GM19452 (cell line): Measurements from ENCODE around the gene METTL27.
"Not testable (repeated sequence)": the region's sequence is repeated elsewhere in the genome, so short reads cannot be mapped to it uniquely, and the experiment has no call there.

ENCODE experiments used
- ATAC-seq: cut with Tn5 transposase; IDR thresholded peaks from one replicate; pipeline ENCODE4 v1.9.1; 2021; ENCODE audit not compliant: unreplicated experiment

Gene METTL27, protein sequence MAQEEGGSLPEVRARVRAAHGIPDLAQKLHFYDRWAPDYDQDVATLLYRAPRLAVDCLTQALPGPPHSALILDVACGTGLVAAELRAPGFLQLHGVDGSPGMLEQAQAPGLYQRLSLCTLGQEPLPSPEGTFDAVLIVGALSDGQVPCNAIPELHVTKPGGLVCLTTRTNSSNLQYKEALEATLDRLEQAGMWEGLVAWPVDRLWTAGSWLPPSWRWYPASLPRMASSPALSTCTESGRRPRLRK

DNA sequence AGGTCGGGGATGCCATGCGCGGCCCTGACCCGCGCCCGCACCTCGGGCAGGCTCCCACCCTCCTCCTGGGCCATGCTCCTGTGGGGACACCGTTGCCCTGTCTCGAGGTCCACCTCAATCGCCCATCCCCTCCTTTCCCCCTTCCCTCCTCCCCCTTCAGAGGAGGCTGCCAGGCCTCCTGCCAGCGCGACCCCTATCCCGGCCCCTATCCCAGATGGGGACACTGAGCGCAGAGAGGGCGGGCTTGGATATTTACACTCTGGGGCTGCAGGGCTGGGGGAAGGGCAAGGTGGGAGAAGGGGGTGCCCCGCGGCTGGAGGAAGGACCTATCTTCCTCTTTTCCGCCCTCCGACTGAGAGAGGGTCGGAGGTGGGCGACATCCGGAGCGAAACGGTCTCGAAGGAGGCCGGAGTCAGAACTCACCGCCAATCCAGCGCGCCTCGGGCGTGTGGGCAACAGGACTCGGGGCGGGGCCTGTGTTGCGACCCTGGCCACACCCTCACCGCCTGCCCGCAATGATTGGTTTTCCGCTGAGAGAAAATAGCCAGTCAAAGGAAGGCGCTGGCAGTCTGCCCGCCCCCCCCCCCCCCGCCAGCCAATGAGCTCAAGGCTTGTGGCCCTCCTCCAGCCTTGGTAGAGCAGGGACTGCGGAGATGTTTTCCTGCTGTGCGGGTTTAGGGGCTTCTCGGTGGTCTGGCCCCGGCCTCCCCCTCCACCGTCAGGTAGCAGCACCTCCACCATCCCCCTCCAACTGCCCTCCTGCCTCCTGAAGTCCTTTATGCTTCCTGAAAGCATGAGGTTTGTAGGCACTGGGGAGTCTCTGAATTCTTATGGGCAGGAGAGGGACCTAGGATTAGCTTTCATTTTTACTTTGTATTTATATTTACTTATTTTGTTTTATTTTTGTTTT is at the start of gene METTL27:
Gene METTL27 (minus strand): TSS at position 450 of the 910 bp plus-strand sequence. CDS start 376 bp downstream, at position 74.
- ATAC-seq, result peak; percentile 96

DNA sequence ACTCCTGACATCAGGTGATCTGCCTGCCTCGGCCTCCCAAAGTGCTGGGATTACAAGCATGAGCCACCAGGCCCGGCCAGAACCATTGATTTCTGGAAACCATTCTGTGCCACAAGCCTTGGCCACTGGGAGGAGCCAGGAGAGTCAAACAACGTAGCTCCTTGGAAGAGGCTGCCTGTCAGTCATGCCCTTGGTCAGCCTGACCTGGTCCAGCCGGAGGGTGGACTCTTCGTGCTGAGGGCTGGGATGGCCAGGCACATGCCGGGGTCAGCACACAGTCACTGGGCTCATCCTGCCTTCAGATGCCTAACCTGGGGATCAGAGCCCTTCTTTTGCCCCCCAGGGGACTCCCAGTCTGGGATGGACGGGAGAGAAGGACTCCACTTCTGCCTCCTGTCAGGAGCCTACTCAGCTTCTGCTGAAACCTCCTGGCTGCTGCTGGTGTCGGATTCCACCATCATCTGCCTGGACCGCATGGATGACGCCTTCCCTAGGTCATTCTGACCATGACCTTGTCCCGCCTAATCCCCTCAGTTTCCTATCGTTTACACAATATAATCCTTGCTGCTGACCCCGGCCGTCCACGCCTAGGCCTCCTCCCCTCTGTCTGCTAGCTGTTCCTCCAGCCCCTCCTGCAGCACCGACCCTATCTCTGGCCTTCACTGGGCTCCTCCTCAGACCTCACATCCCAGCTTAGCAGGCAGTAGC is 49.0 kb upstream of the METTL27 start:
- no peak for ATAC-seq

DNA sequence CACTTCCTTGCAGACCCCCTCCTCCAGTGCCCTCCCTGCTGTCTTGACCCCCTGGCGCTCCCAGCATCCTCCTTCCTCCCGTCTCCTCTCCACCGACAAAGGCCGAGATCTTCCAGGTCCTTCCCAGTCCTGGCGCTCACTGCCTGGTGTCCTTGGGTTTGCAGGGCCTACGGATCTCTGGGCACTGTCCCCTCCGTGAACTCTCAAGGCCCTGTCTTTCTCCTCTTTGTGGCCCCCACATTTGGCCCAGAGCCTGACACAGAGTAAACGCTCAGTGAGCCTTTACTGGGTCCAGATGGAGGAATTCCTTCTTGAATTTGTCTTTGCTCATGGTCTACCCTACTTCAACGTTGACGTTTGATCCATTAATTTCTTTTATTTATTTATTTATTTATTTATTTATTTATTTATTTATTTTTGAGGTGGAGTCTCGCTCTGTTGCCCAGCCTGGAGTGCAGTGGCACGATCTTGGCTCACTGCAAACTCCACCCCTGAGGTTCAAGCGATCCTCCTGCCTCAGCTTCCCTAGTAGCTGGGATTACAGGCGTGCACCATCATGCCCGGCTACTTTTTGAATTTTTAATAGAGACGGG is 48.3 kb upstream of the METTL27 start:
- ATAC-seq, result no peak

DNA sequence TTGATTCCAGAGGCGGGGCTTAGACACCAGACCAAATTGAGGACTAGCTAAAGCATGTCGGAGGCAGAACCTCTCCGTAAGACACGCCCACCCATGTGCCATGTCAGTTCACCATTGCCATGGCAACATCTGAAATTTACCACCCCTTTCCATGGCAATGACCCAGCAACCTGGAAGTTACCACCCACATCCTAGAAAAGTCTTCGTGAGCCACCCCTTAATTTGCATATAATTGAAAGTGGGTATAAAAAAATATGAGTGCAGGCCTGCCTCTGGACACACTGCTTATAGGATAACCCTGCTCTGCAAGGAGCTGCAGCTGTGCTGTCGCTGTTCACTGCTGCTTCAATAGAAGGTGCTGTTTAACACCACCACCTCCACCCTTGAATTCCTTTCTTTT is 46.6 kb upstream of the METTL27 start:
- no peak for ATAC-seq

DNA sequence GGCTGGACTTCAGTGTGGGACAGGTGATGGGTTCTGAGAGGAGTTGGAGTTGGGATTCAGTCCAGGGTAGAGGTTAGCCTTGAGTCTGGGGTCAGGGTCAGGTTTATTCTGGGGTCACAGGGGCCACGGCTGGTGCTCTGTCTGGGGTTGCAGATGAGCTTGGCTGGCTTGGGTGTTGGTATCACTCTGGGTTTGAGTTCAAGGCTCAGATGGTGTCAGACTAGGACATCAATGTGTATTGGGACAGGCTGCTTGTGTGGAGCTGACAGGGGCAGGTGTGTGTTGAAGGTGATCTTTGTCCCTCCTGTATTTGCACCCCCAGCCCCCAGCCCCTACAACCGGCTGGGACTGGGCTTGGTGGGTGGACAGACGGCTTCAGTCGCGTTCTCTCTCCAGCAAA is 45.4 kb upstream of the METTL27 start:
- ATAC-seq, result no peak

DNA sequence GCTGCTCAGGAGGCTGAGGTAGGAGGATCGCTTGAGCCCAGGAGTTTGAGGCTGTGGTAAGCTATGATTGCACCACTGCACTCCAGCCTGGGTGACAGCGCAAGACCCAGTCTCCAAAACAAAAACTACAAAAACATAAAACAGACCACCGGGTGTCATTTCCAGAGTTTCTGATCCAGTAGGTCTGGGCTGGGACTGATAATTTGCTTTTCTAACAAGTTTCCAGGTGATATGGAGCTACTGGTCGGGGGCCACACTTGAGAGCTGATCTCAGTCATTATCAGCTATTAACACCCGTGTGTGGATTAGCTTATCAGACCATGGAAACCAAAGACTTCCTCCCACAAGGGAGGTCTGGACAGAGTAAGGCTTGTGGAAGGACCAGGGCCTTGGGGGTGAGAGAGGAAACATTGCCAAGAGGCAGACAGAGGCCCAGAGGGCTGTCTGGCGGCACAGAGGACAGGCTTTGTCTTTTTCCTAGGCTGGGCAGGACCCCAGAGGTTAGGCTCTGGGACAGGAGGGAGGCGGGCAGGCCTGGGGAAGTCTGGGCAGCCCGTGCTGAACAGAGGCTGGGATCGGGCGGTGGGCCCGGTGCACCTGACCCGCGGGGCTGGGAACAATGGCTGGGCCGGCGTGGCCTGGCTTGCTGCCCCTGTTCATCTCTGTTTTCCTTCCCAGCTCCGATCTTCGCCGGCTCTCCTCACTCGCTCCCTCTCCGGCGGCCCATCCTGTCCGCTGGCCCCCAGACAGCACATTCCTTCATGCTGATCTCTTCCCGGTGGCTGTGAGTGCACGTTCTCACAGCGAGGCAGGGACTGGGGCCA is 43.9 kb upstream of the METTL27 start:
- no peak for ATAC-seq

DNA sequence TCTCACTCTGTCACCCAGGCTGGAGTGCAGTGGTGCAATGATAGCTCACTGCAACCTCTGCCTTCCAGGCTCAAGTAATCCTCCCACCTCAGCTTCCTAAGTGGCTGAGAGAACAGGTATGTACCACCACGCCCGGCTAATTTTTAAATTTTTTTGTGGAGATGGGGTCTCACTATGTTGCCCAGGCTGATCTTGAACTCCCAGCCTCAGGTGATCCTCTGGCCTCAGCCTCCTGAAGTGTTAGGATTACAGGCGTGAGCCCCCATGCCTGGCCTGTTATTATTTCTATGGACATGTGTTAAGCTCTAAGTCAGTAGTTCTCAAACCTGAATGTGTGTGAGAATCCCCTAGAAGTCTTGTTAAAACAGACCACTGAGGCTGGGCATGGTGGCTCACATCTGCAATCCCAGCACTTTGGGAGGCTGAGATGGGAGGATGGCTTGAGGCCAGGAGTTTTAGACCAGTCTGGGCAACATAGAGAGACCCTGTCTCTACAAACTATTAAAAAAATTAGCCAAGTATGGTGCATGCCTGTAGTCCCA is 43.2 kb upstream of the METTL27 start:
- ATAC-seq, result no peak

DNA sequence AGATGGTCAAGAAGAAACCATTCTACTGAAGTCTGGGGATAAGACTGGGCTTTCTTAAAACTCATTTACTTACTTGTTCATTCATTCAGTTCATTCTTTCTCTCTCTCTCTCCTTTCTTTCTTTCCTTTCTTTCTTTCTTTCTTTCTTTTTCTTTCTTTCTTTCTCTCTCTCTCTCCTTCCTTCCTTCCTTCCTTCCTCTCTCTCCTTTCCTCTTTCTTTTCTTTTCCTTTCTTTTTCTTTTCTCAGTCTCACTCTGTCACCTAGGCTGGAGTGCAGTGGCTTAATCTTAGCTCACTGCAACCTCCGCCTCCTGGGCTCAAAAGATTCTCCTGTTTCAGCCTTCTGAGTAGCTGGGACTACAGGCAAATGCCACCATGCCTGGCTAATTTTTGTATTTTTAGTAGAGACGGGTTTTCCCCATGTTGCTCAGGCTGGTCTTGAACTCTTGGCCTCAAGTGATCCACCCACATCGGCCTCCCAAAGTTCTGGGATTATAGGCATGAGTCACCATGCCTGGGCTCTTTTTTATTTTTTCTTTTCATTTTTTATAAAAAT is 42.6 kb upstream of the METTL27 start:
- not testable (repeated sequence) for ATAC-seq

DNA sequence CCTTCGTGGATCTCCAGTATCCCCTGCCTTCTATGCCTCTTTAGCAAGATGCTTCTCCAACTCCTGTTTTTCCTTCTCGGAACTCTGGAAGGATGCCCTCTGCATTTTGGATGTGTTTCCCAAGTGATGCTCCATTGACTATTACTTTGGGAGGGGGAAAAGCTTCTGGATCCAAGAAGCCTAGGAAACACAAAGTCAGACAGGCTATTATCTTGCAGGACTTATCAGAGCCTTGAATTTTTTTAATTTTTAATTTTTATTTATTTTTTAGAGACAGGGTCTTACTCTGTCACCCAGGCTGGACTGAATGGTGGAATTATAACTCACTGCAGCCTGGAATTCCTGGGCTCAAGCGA is 39.7 kb upstream of the METTL27 start:
- no peak for ATAC-seq

DNA sequence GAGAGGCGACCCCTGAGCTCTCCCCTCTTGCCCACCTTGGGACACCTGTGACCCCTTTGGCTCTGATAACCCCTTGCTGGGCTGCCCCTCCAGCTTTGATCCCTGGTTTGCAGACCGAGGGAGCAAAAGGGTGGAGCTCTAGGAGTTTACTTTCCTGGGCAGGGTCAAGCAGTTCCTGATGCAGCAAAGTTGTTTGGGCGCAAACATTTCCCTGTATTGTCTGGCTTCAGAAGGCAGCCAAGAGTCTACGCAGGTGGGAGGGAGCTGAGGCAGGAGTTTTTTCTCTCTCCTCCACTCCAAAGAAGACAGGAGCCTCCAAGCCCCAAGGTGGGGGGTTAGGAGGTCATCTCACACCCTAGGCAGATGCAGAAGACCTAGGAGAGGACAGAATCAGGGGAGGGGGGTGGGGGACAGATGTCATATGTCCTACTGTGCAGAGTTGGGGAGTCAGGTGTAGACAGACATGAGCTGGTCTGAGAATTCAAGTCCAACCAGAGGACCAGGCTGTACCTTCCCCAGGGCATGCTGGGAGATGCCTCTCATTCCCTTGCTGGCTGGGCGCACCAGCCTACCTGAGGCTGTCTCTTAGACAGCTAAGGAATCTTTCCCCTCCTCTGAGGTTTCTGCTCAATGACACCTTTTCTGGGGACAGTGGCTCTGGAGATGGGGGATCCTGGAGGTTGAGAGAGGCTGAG is 39.2 kb upstream of the METTL27 start:
- no peak for ATAC-seq

DNA sequence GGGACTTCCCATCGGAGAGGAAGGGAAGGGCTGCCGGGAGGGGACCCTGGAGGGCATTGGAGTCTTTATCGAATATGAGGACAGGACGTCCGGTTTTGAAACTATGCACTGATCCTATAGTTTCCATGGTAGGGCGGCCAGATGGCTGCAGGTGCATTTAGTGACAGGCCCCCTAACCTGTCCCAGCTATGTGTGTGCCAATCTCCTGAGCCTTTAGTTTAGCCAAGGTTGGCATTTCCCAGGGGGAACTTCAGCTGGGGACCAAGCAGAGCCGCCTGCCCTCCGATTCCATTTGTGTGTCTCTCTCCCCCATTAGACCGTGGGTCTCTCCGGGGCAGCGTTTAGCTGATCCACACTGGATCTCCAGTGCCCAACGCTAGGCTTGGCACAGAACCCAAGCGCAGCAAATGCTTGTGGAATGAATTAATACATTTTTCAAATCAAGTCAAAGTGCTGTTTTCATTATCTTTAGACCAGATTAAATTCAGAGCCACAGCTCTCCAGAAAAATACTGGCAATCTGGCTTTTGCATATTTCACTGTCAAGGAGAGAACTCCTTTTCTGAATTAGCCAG is 38.5 kb upstream of the METTL27 start:
- no peak for ATAC-seq

DNA sequence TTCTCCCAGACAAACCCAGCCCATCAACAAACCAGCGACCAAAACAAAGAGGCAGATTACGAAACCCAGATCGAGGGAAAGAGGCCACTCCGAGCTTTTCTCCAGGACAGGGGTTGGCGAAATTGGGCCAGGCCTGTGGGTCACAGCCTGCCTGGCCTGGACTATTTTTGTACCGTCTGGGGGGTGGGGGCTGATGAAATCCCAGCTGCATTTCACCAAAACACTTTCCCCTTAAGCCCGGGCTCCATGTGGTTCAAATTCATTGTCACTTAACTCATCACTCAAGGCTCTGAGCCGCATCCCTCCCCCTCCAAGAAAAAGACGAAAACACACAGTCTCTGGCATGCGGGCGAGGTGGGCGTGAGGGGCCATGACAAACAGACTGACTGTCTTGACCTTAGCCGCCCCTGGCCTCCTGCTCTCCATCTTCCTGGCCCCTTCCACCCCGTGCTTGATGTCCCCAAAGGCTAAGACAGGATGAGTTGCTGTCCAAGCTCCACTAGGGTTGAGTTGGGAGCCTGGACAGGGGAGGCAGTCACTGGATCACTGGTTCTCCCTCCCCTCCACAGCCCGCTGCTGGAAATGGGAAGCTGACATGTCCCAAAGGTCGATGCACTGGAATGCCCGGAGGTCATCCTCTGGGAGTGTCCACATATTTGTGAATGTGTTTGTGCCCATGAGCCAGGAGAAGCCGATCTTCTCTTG is 37.8 kb upstream of the METTL27 start:
- no peak for ATAC-seq

DNA sequence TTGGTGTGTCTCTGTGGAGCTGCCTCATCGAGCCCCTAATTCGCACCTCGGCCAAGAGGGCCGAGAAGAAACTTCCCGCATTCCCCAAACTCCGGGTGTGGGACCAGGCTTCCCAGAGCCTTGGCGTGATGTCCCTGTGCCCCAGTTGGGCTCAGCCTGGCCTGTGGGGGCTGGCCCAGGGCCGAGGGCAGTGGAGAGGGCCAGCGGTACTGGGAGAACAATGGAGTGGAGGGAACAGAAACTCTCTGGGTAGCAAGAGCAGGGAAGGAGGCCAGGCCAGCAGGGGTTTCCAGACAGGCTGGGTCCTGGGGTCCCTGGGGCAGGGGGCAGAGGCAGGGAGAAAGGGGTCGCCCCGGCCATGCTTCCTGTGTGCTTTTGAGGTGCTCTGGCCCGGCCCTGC is 34.7 kb upstream of the METTL27 start:
- ATAC-seq, result no peak

DNA sequence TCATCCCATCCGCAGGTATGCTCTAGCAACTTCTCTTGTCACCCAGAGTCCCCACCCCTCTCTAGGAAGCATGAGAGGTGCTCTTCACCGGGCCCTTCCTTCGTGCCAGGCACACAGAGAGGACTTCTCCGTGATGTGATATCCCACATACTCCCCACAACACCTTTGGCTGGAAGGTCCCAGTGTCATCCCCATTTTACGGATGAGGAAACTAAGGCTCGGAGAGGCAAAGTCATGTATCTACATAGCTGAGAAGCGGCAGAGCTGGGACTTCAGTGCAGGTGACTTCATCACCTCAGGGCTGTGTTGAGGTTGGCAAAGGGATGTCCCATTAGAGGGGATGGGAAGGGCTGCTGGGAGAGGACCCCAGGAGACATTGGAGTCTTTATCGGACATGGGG is 34.0 kb upstream of the METTL27 start:
- ATAC-seq, result no peak

DNA sequence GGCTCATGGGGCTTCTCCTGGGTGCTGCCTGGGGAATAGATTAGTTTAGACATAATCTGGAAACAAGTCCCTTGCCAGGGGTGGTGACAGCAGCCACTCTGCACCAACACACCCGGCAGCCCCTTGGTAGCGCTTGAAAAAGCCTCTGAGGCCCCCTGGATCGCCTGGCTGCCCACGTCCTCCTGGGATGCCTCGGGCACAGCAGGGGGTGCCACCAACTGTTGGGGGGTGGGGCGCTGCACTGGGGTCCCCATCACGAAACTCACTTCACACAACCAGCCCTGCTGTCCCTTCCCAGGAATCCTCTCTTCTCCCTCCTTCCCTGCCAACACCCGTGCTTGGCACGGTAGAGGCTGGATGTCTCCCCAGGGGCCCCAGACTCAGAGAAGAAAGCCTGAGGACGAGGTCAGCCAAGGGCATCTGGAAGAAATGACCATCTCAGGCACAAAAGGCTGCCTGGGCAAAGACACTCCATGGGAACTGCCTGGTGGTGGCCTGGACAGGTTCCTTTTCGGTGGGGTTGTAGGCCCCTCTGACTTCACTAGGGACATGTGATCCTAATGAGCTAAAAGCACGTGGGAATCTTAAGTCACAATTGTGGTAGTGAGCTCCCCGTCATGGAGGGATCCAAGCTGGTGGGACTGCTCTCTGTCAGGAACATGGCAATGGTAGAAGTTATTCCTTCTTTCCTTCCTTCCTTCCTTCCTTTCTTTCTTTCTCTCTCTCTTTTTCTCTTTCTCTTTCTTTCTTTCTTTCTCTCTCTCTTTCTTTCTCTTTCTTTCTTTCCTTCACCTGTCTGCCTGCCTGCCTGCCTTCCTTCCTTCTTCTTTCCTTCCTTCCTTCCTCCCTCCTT is 30.0 kb upstream of the METTL27 start:
- no peak for ATAC-seq

DNA sequence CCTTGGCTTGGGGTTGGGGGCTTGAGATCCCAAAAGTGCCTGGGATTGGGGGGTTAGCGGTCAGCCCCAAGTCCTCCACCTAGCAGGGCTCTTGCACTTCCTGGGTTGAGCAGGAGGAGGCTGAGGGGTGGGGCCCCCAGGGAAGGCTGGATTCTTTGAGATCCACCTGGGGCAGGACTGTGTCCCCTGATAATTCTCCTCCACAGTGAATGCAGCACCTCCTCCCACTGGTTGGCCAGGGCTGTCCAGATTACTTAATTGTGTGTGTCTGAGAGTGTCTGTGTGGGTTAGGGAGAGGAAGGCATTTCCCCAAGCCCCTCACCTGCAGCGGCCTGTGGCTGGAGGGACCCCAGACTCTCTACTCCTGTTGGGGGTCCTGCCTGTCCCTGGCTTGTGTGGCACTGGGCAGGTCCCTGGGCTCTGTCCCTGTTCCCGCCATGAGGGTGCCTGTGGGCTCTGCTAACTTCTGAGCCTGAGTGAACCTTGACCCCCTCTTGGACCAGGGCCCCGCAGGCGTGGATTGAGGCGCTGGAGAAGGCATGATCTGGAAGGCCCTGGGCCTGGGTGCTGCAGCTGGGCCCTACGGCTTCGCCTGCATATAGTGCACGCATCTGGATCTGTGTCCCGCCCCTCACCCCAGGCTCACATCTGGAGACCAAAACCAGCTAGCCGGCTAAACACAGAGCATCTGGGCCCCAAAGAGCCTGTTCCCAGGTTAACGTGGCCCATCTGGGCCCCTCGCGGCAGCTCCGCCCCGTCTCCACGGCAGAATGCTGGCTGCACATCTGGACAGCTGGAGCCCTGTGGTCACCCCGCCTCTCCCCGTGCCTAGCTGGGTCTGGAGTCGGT is 29.1 kb upstream of the METTL27 start:
- ATAC-seq, result no peak
